ENCODE measurements around the gene SPOCK3. TPM values are rescaled to one million over a fixed set of nuclear protein-coding genes. Genes with fewer than 3 reads are reported as not detected.

SPOCK3 gene
- total and polyA plus RNA-seq, 10 of the 15 experiments (the other 5 are each of a cell fraction or from before 2014, with no cell fraction given): 0.06 to 0.39 (median 0.09) TPM; not detected in 5

DNA sequence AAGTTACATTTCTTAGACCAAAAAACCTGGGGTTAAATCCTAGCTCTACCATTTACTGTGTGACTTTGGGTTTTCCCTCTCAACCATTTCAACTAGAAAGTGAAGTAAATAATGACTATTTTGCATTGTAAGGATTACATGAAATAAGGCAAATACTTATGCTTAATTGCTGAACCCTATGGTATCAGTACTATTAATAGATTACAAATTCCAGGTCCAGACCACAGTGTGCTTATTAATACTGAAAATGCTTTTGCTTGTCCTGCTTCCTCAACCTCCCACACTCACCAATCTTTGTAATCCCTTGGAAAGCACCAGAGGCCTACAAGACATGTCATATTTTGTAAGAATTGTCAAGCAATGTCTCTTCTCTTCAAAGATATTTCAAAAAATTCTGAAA is 456.5 kb downstream of the SPOCK3 start (continued):
- TF ChIP-seq, protein P1, sequence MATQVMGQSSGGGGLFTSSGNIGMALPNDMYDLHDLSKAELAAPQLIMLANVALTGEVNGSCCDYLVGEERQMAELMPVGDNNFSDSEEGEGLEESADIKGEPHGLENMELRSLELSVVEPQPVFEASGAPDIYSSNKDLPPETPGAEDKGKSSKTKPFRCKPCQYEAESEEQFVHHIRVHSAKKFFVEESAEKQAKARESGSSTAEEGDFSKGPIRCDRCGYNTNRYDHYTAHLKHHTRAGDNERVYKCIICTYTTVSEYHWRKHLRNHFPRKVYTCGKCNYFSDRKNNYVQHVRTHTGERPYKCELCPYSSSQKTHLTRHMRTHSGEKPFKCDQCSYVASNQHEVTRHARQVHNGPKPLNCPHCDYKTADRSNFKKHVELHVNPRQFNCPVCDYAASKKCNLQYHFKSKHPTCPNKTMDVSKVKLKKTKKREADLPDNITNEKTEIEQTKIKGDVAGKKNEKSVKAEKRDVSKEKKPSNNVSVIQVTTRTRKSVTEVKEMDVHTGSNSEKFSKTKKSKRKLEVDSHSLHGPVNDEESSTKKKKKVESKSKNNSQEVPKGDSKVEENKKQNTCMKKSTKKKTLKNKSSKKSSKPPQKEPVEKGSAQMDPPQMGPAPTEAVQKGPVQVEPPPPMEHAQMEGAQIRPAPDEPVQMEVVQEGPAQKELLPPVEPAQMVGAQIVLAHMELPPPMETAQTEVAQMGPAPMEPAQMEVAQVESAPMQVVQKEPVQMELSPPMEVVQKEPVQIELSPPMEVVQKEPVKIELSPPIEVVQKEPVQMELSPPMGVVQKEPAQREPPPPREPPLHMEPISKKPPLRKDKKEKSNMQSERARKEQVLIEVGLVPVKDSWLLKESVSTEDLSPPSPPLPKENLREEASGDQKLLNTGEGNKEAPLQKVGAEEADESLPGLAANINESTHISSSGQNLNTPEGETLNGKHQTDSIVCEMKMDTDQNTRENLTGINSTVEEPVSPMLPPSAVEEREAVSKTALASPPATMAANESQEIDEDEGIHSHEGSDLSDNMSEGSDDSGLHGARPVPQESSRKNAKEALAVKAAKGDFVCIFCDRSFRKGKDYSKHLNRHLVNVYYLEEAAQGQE (IDR thresholded peaks at IDR 0.05; ENCODE audit: low read depth, low read length): no peak
- TF ChIP-seq TARDBP (IDR thresholded peaks at IDR 0.05; ENCODE audit: borderline replicate concordance) (no peak), IKZF2 (IDR thresholded peaks at IDR 0.05) (peak in 1 of 2 experiments; percentile 38; a peak in 2 of 4 replicates), RUNX3 (IDR thresholded peaks at IDR 0.05; ENCODE audit: low read length) (peak; percentile 73; the same call in 1 of the 2 replicates), DPF2 (IDR thresholded peaks at IDR 0.05) (no peak), RFX5 (IDR thresholded peaks at IDR 0.05; ENCODE audit: low read depth, low read length) (no peak), CREB1 (IDR thresholded peaks at IDR 0.05; ENCODE audit: low read depth) (no peak), EP300 (IDR thresholded peaks at IDR 0.05; ENCODE audit: borderline replicate concordance in 1 of 2, control insufficient read depth in 1 of 2, low read depth in 2 of 2, low read length in 2 of 2) (peak in 1 of 2 experiments; percentile 16; a peak in 1 of 4 replicates), SP1 (IDR thresholded peaks at IDR 0.05; ENCODE audit: low read depth, low read length) (no peak)
- TF ChIP-seq, protein P2, sequence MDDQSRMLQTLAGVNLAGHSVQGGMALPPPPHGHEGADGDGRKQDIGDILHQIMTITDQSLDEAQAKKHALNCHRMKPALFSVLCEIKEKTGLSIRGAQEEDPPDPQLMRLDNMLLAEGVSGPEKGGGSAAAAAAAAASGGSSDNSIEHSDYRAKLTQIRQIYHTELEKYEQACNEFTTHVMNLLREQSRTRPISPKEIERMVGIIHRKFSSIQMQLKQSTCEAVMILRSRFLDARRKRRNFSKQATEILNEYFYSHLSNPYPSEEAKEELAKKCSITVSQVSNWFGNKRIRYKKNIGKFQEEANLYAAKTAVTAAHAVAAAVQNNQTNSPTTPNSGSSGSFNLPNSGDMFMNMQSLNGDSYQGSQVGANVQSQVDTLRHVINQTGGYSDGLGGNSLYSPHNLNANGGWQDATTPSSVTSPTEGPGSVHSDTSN (IDR thresholded peaks at IDR 0.05; ENCODE audit: insufficient replicate concordance, low read depth, low read length): no peak
- TF ChIP-seq, protein P3, sequence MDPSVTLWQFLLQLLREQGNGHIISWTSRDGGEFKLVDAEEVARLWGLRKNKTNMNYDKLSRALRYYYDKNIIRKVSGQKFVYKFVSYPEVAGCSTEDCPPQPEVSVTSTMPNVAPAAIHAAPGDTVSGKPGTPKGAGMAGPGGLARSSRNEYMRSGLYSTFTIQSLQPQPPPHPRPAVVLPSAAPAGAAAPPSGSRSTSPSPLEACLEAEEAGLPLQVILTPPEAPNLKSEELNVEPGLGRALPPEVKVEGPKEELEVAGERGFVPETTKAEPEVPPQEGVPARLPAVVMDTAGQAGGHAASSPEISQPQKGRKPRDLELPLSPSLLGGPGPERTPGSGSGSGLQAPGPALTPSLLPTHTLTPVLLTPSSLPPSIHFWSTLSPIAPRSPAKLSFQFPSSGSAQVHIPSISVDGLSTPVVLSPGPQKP (IDR thresholded peaks at IDR 0.05; ENCODE audit: low read depth, low read length): no peak

Measured in GM12878 (cell line).